ENCODE results near the gene PTP4A1.

PTP4A1 gene

DNA sequence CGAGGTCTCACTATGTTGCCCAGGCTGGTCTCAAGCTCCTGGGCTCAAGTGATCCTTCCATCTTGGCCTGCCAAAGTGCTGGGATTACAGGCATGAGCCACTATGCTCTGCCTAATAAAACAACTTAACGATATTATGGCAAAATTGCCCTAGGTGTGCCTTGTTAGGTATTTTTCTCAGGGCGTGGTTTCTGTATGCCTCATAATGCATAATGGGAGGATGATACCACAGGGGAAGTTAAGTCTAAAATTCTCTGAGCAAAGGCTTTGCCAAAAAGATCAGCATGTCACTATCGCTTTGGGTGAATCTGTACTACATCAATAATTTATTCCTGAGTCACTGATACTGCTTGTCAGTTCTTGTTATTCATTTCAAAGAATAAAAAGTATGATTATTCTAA, 15.9 kb upstream of the PTP4A1 start:
- DNase-seq (ENCODE audit: low spot score): no peak

DNA sequence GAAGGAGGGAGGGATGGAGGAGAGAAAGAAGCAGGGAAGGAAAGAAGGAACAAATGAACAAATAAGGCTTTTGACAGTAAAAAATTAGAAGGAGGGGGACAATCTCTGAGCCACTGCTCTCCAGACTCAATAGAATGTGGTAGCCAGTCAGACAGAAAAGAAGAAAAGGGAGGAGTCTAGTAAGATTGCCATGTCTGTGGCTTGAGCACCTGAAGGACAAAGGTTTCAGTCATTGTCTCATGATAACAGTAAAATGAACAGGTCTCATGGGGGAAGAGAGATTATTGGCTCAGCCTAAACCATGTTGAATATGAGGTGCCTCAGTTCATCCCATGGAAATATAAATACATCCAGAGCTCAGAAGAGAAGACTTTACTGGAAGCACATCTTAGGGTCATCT, 14.0 kb upstream of the PTP4A1 start:
- DNase-seq (ENCODE audit: low spot score): no peak

DNA sequence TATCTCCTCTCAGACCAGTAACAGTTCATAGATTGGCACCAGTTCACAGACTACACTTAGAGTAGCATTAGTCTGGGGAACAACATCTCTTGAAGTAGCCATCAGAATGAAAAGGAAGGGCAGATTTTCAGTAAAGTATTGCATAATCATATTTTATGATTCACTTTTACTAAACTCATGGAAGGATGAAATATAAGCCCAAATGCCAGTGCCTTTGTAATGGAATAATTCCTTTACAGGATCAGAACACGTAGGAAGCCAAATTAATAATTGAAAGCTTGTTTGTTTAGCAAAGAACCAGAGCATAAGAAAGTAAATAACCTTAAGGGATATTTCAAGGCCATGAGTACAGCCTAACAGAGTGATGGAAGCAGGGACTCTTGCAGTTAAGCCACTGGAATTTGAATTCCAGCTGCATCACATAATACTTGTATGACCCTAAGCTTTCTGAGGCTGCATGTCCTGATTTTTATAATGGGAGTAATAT, 11.4 kb upstream of the PTP4A1 start:
- peak; percentile 38 for DNase-seq (ENCODE audit: low spot score)

DNA sequence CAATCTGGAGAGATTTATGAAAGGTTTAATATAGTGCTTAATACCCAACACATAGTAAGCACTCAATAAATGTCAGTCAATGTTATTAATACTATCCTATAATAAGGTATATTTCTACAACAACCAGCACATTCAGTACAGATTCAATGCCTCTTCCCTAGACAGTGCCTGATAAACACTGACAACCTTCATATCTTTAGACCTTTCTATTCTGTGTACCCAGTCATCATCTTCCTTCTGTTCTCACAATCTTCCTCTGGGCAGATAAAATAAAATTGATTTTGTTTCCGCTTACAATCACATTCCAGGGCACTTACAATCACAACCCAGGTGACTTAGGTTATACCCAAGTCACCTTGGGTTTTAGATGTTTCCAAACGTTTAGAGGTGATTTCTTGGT, 11.0 kb upstream of the PTP4A1 start:
- DNase-seq (ENCODE audit: low spot score): no peak

DNA sequence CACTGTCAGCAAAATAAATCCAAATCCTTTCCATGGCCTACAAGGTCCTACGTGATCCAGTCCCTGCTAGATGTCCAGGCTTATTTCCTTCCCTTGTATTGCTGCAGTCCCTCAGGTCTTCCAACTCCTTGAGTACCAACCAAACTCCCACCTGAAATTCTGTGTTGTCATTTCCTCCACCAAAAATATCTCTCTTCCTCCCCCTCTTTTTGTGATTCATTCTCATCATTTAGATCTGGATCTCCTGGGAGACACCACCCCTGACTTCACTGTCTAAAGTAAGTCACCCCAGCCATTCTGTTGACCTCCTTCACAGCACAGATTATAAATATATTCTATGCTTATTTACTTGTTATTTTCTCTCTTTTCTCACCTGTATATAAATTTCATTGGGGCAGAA, 9.0 kb upstream of the PTP4A1 start:
- DNase-seq (ENCODE audit: low spot score): no peak

DNA sequence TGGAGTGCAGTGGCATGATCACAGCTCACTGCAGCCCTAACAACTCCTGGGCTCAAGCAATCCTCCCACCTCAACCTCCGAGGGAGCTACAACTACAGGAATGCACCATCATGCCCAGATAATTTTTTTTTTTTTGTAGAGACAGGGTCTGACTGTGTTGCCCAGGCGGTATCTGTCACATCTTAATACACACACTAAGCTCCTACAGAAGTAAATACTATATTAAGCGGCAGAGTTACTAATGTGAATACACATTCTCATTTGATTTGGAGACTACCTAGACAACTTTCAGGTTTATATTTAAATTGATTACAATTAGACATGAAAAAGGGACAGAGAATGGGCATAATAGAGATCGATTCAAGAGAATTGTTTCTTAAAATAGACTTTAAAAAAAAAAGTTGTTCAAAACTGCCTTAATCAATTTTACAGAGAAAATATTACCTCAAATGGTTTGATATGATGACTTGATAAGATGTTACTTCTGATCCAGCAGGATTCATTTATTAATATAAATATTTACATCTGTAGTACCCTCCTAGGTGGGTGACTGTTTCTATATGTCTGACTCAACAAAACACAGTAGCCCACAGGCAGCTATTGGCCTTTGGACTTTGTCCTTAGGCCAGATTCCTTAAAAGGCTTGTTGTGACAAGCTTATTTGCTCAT, 7.1 kb upstream of the PTP4A1 start:
- peak; percentile 28 for DNase-seq (ENCODE audit: low spot score)

DNA sequence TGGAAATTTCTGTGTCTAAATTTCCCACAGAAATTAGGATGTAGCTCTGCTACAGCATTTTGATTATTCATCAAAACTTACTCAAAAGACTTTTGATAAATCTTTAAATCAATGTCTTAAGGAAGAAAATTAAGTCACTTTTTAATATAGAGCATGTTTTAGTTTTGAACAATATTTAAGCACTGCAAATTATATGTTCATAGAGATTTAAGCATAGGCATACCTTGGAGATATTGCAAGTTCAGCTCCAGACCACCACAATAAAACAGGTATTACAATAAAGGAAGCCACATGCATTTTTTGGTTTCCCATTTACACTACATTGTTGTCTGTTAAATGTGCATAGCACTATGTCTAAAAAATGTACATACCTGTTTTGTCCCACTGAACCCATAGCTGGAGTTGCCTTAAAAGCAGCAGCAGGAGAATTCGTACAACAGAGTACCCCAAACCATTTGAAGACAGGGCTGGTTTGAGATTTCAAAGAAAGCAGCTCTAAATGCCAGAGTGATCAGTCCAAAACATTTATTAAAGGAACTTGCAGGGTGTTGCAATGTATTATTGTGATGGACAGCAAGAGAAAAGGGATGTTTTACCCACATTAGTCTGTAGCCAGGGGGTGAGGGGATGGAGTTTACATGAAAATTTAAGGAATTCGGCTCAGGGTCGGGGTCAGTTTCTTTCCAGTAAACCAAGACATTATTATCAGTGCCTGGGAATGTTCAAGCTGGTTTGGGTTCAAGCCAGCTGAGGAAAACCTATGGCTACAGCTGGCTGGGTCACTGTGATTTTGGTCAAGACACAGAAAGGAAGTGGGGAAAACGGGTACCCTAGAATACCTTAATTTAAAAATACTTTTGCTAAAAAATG, 6.3 kb upstream of the PTP4A1 start:
- DNase-seq (ENCODE audit: low spot score): peak; percentile 17

DNA sequence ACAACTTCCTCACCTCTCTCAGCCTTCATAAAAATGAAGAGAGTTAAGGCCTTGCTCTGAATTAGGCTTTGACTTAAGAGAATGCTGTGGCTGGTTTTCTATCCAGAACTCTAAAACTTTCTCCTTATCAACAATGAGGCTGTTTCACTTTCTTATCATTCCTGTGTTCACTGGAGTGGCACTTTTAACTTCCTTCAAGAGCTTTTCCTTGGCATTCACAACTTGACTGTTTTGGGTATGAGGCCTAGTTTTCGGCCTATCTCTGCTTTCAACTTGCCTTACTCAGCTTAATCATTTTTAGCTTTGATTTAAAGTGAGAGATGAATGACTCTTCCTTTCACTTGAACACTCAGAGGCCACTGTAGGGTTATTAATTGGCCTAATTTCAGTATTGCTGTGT, 4.3 kb upstream of the PTP4A1 start:
- DNase-seq (ENCODE audit: low spot score): peak; percentile 56

DNA sequence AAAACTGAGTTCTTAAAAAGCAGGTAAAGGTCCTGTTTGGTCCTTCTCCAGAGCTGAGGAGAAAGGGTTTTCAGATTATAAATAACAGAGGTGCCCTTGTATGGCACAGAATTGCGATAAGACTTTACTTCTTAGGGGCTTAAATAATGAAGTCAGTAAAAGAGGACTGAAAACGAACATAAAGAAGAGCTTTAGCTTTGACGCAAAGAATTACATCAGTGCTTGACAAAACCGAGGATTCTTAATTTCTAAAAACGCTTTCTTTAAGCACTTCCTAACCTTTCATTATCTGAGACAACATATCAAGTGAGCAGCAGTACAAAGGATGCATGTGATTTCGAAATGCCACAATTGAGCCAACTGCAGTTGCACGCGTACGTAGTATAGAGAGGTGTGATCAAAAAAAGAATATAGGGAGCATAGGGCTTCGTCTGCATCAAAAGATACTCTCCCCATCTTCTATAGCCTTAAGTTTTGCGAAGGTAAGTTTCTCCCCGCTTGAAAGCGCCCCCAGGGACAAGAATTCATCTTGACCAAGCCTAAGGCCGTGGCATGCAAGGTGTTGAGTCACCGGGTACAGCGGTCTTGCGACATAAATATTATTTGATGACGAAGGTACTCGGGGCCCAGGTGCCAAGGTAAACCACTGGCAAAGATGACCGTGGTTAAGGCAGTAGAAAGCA, 778 bp upstream of the PTP4A1 start:
- DNase-seq (ENCODE audit: low spot score): peak; percentile 93

DNA sequence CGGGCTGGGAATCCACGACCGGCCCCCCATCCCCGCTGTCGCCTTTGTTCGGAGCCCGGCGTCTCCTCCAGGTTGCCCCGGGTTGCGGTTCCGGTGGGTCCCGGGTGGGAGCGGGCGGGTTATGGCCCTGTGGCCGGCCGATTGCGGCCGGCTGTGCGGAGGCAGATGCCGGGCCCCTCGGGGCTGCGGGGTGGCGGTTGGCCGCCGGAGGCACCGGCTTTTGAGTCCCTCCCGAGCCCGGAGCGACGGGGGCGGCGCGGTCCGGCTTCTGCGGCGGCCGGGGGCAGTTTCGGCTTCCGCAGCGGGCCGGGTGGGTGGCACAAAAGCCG, 431 bp downstream of the PTP4A1 start:
- no peak for DNase-seq (ENCODE audit: low spot score)

DNA sequence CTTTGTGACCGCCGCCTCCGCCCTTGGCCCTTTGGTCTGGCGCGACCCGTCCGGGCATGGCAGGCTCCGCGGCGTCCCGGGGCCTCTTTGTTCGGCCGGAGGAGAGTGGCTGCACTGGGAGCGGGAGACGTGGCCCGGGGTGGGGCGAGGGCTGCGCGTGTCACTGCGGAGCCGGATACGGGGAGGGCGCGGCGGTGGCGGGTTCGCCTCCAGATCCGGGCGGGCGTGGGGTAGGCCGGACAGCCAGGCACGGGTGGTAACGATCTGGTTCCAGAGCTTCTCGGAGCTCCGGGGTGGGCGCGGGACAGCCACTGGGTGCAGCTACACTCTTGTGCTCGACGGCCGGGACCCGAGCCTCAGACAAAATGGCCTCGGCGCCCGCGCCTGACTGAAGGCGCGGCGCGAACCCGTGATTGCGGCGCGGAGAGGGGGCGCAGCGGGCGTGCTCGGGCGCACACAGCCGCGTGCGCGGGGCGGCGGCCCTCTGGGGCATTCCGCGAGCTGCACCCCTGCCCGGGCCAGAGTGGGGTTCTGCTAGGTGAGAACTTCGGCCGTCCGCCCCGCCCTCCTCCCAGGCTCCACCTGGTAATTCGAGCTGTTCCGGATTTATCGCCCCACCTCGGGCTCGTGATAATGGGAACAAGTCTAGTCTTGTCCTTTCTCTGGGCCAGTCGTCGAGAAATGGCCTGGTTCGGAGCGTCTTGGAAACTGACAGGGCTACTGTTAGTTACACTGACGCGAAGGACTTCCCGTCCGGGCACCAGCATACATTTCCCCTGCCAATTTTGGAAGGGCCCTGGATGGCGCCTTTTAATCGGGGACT, 1.0 kb downstream of the PTP4A1 start:
- peak; percentile 88 for DNase-seq (ENCODE audit: low spot score)

DNA sequence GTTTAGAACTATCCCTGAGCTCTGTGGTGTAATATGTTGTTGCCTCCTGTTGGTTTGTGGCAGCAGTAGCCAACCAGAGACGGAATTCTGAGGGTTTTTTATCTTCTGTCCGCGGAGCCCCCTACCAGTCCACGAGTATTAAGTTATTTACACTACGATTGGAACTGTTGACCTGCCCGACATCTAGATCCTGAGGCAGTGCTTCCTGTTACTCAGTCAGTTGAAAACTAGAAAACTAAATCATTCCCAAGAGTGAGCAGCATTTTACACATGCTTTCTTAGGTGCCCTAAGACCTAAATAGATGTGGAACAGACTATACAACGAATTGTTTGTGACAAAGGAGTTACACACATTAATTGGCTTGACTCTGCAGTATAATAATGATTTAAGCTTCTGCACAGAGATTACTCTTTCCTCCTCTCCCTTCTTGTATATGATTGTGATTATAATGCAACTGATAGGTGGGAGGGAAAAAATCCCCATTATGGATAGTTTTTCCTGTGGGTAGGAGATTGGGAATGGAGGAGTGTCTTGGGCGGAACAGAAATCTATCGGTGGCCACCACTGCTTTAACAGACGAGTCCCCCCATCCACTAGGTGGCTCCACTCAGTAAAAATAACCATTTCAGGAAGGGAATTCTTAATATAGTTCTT, 1.7 kb downstream of the PTP4A1 start:
- peak; percentile 74 for DNase-seq (ENCODE audit: low spot score)

DNA sequence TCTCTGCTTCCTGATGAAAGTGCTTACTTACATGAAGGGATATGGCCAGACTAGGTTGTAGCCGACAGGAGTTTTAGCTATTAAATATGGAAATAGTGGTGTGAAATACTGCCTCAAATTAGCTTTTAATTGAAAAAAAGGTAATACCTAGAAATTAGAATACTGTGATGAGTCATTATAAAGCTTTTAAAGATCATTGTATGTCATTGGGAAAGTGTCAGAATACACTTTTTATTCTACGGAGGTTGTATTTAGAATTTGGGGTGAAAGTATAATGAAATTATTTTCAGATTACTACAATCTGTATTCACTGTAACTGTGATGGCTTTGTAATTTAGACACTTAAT, 2.2 kb downstream of the PTP4A1 start:
- DNase-seq (ENCODE audit: low spot score): no peak

DNA sequence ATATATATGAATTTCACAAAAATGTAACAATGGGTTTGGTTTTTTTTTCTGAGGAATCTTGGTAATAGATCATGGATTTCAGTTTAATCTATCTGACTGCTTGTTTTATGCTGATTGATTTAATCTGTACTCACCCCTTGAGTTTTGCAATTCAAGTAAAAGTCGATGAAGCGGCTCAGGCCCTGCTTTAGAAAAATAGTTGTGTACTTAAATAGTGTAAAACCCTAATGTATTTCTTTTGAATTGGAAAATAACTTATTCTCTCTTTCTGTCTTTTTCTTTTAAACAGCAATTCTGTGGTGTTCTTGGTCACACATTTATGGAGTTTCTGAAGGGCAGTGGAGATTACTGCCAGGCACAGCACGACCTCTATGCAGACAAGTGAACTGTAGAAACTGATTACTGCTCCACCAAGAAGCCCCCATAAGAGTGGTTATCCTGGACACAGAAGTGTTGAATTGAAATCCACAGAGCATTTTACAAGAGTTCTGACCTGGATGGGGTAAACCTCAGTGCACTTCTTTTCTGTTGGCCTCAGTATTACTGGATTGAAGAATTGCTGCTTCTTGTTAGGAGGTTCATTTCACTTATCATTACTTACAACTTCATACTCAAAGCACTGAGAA, 4.0 kb downstream of the PTP4A1 start:
- DNase-seq (ENCODE audit: low spot score): no peak

DNA sequence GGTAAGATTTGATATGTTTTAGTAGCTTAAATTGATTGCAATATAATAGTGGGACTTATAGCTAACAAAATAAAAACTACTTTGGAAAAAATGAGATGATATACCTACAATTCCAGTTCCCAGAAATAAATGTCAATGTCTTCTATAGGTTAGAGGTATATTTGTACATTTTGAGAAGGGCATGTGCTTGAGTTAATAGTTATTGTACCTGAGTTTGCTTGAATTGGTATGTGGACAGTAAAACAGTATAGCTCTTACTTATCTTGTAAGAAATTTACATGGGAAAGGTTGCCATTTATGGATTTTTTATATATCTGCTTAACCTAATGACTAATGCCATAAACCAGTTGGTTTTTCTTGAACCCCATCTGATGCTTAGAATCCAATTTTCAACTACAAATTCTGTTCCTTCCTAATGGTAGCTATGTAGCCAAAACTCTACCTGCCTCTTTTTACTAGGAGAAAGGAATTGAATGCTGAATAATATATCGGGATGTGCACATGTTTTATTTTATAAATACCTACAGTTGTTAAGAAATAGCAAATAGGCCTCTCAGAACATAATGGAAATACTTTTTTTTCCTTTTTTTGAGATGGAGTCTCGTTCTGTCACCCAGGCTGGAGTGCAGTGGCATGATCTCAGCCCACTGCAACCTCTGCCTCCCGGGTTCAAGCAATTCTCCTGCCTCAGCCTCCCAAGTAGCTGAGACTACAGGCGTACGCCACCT, 4.9 kb downstream of the PTP4A1 start:
- no peak for DNase-seq (ENCODE audit: low spot score)

DNA sequence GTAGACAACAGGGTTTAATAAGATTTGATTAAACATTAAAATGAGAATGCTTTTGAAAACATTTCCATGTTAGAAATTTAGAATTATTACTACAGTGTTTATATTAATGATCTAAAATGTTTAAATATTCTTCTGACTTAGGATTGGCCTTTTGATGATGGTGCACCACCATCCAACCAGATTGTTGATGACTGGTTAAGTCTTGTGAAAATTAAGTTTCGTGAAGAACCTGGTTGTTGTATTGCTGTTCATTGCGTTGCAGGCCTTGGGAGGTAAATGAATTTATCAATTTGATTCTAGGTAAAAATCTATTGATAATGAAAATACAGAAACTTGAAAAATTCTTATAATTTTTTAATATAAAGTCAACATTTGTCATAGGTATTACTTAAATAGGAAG, 6.5 kb downstream of the PTP4A1 start:
- DNase-seq (ENCODE audit: low spot score): no peak

DNA sequence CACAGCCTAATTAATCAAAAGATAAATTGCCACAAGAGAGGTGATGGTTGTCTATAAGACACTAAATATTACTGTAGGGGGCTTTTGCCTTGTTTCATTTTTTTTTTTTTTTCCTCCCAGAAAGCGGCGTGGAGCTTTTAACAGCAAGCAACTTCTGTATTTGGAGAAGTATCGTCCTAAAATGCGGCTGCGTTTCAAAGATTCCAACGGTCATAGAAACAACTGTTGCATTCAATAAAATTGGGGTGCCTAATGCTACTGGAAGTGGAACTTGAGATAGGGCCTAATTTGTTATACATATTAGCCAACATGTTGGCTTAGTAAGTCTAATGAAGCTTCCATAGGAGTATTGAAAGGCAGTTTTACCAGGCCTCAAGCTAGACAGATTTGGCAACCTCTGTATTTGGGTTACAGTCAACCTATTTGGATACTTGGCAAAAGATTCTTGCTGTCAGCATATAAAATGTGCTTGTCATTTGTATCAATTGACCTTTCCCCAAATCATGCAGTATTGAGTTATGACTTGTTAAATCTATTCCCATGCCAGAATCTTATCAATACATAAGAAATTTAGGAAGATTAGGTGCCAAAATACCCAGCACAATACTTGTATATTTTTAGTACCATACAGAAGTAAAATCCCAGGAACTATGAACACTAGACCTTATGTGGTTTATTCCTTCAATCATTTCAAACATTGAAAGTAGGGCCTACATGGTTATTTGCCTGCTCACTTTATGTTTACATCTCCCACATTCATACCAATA, 7.8 kb downstream of the PTP4A1 start:
- no peak for DNase-seq (ENCODE audit: low spot score)

DNA sequence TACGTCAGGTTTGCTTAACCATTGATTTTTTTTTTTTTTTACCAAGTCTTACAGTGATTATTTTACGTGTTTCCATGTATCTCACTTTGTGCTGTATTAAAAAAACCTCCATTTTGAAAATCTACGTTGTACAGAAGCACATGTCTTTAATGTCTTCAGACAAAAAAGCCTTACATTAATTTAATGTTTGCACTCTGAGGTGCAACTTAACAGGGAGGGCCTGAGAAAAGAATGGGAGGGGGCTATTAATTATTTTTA, 8.4 kb downstream of the PTP4A1 start:
- DNase-seq (ENCODE audit: low spot score): no peak

DNA sequence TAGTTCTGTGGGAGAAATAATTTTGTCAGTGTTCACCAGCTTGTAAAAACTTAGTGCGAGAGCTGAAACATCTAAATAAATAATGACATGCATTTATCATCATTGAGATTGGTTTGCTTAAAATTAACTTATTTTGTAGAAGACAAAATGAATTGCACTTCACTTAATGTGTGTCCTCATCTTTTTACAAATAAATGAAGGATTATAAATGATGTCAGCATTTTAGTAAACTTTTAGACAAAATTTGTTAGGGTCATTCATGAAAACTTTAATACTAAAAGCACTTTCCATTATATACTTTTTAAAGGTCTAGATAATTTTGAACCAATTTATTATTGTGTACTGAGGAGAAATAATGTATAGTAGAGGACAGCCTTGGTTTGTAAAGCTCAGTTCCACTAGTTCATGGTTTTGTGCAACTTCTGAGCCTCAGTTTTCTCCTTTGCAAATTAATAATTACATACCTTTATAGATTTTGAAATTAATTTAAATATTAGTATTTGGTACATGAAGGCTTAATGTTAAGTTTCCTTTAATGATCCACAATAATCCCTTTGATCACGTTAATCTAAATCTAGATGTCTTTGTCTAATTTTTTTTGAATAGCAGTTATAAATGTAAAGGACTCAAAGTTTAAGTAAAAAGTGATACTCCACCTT, 9.2 kb downstream of the PTP4A1 start:
- no peak for DNase-seq (ENCODE audit: low spot score)
